Measurements from ENCODE around the gene PCYT2. TPM values are rescaled to one million over a fixed set of nuclear protein-coding genes. Genes with fewer than 3 reads are reported as not detected.

The PCYT2 gene
- total RNA-seq, 4 donors from 2014 or later, result 27.4 to 38.7 (median 33.3) TPM

DNA sequence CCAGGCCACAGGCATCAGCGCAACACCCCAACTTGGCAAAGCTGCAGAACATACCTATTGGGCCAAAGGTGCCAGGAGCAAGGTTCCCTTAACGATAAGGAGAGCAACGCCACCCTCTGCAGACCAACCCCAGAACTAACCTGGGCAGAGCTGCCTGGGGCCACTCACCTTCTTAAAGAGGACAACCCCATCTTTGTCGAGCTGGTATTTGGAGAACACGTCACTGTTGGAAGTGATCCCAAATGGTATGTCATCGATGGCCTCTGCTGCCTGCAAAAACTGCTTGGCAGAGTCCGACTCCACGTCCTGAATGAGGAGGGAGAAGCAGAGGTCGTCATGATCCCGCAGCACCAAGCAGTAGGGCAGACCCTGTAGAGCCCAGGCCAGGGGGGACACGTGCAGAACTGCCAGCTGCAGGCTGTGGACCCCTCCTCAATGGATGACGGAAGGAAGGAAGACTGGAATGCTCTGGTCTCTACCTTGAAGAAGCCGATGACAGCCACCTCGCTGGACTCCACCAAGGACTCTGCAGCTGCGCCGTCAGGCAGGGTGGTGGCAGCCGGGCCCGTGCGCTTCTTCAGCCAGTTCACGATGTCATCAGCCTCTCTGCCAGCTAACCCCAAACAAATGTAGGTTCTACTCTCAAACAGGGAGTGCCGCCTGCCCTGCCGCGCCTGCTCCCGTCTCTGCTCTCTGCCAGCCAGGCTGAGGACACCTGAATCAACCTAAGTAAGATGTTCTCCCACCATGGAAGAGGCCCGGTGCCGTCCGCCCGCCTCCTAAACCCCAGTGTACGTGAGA is 56.0 kb downstream of the PCYT2 start:
- Histone ChIP-seq H3K27me3 (no peaks in the 10 kb centered on the region), H3K9me3 (no peaks in the 10 kb centered on the region), H3K4me3 (no peak overlapping the region), H3K27ac (replicated peaks in 1 of 4) (no peak overlapping the region), H3K36me3 (peaks cover 47 to 89% (median 85%) of the 10 kb centered on the region in 4 donors), H3K4me1 (peaks cover 20 to 54% (median 37%) of the 10 kb centered on the region in 4 donors)
- no peak for DNase-seq (ENCODE audit: extremely low spot score)
- 77% methylated on average over 19 of the region's 29 CpGs for WGBS
- TF ChIP-seq POLR2AphosphoS5 (IDR thresholded peaks at IDR 0.05) (no peak), POLR2A (IDR thresholded peaks at IDR 0.05; ENCODE audit: low read depth) (no peak), EP300 (IDR thresholded peaks at IDR 0.05) (no peak), CTCF (IDR thresholded peaks at IDR 0.05) (no peak)
- intact Hi-C loops (cut with DNase I), result loop anchor here (5.0 kb wide), 1 partner anchor 42 kb away; no protein-coding TSS in a partner anchor

DNA sequence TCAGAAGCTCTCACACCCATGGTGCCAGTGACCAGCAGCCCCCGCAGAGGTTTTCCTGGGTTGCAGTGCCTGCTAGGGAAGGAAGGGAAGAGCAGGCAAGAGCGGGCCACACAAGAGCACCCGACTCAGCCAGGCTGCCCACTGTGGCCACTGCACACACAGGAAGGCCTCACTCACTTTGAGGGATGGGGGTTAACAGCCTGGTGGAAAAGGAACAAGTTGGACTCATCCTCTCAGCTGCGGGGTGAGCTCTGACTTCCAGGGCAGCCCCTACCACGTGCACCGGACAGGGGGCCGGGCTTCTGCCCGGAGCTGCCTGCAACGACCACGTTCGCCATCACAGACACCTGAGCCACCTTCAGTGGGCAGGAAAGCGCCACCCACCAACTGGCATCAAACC is 59.0 kb downstream of the PCYT2 start:
- 88% methylated on average over 10 of the region's 12 CpGs for WGBS
- intact Hi-C loops (cut with DNase I), result loop anchor here (5.0 kb wide), 1 partner anchor 45 kb away; no protein-coding TSS in a partner anchor

GRCh38 chr17:81851423-81851822 is 59.8 kb downstream of the PCYT2 start:
- WGBS, result 92% methylated on average over 14 of the region's 16 CpGs
- TF ChIP-seq CTCF (IDR thresholded peaks at IDR 0.05) (no peak), EP300 (IDR thresholded peaks at IDR 0.05) (no peak), POLR2AphosphoS5 (IDR thresholded peaks at IDR 0.05) (no peak), POLR2A (IDR thresholded peaks at IDR 0.05; ENCODE audit: low read depth) (no peak)
- H3K27ac ChIP-seq (replicated peaks in 1 of 4), result no peak overlapping the region
- intact Hi-C loops (cut with DNase I), result loop anchor here (5.0 kb wide), 1 partner anchor 46 kb away; no protein-coding TSS in a partner anchor
- H3K36me3 ChIP-seq, result peaks cover 55 to 98% (median 94%) of the 10 kb centered on the region in 4 donors
- H3K9me3 ChIP-seq, result no peaks in the 10 kb centered on the region
- H3K27me3 ChIP-seq, result no peaks in the 10 kb centered on the region
- H3K4me1 ChIP-seq, result peaks cover 0 to 20% (median 7%) of the 10 kb centered on the region in 4 donors
- no peak for DNase-seq (ENCODE audit: extremely low spot score)
- H3K4me3 ChIP-seq, result no peak overlapping the region

More for the DNA sequence above, 59.0 kb downstream of the PCYT2 start:
- TF ChIP-seq POLR2AphosphoS5 (IDR thresholded peaks at IDR 0.05) (no peak), POLR2A (IDR thresholded peaks at IDR 0.05; ENCODE audit: low read depth) (no peak), EP300 (IDR thresholded peaks at IDR 0.05) (no peak), CTCF (IDR thresholded peaks at IDR 0.05) (no peak)
- H3K9me3 ChIP-seq, result no peaks in the 10 kb centered on the region
- no peak for DNase-seq (ENCODE audit: extremely low spot score)
- H3K27me3 ChIP-seq, result no peaks in the 10 kb centered on the region
- no peak overlapping the region for H3K4me3 ChIP-seq
- H3K27ac ChIP-seq (replicated peaks in 1 of 4), result no peak overlapping the region
- peaks cover 46 to 98% (median 94%) of the 10 kb centered on the region in 4 donors for H3K36me3 ChIP-seq
- H3K4me1 ChIP-seq, result peaks cover 0 to 25% (median 10%) of the 10 kb centered on the region in 4 donors

Other genes starting within 250 kb of the PCYT2 start
- 10 to 100 TPM; 24.5 to 40.5 (median 31.1) TPM for gene OXLD1, start 244.8 kb downstream of the PCYT2 start, total RNA-seq
- gene CCDC137, start 244.7 kb downstream of the PCYT2 start, total RNA-seq, result 10 to 100 TPM in 3 of 4 donors, 1 to 10 TPM in 1; 8.9 to 14.1 (median 12.6) TPM
- 10 to 100 TPM; 23.7 to 38.3 (median 27.3) TPM for gene ARL16, start 227.6 kb downstream of the PCYT2 start, total RNA-seq
- gene HGS, start 227.4 kb downstream of the PCYT2 start, total RNA-seq, result 10 to 100 TPM; 47.8 to 99.1 (median 65.5) TPM
- gene MRPL12, start 208.0 kb downstream of the PCYT2 start, total RNA-seq, result 10 to 100 TPM; 24.5 to 47.9 (median 39.2) TPM
- gene SLC25A10, start 199.1 kb downstream of the PCYT2 start, total RNA-seq, result 1 to 10 TPM; 2.1 to 5.5 (median 4.8) TPM
- gene GCGR, start 107.2 kb downstream of the PCYT2 start, total RNA-seq, result under 1 TPM in 2 of 4 donors, not detected in 2; 0.17 to 0.40 TPM
- 100 to 1,000 TPM in 3 of 4 donors, 10 to 100 TPM in 1; 83.5 to 146 (median 114) TPM for gene MCRIP1, start 78.1 kb downstream of the PCYT2 start, total RNA-seq
- not detected for gene PPP1R27, start 76.3 kb downstream of the PCYT2 start, total RNA-seq
- 100 to 1,000 TPM; 269 to 334 (median 313) TPM for gene P4HB, start 50.9 kb downstream of the PCYT2 start, total RNA-seq
- 100 to 1,000 TPM; 115 to 229 (median 202) TPM for gene ARHGDIA, start 40.1 kb downstream of the PCYT2 start, total RNA-seq
- 10 to 100 TPM; 44.0 to 67.7 (median 56.5) TPM for gene ALYREF, start 19.8 kb downstream of the PCYT2 start, total RNA-seq
- gene ANAPC11, start 19.7 kb downstream of the PCYT2 start, total RNA-seq, result 100 to 1,000 TPM; 131 to 139 (median 135) TPM
- 1 to 10 TPM in 1 of 4 donors, under 1 TPM in 1, not detected in 2; 0.78 to 1.8 TPM for gene NPB, start 9.2 kb downstream of the PCYT2 start, total RNA-seq
- 10 to 100 TPM; 13.9 to 27.0 (median 19.9) TPM for gene SIRT7, start 6.8 kb upstream of the PCYT2 start, total RNA-seq
- gene MAFG, start 16.3 kb upstream of the PCYT2 start, total RNA-seq, result 10 to 100 TPM; 23.7 to 41.7 (median 33.6) TPM
- gene PYCR1, start 25.9 kb upstream of the PCYT2 start, total RNA-seq, result 1 to 10 TPM; 2.1 to 6.5 (median 4.6) TPM
- not detected for gene MYADML2, start 35.8 kb upstream of the PCYT2 start, total RNA-seq
- gene NOTUM, start 49.8 kb upstream of the PCYT2 start, total RNA-seq, result under 1 TPM in 1 of 4 donors, not detected in 3; 0.83 TPM
- gene ASPSCR1, start 66.2 kb upstream of the PCYT2 start, total RNA-seq, result 10 to 100 TPM; 15.9 to 18.4 (median 17.3) TPM
- gene CENPX, start 111.5 kb upstream of the PCYT2 start, total RNA-seq, result 100 to 1,000 TPM in 2 of 4 donors, 10 to 100 TPM in 2; 62.5 to 109 (median 95.5) TPM
- 10 to 100 TPM in 2 of 4 donors, 1 to 10 TPM in 2; 6.6 to 15.8 (median 11.5) TPM for gene LRRC45, start 111.9 kb upstream of the PCYT2 start, total RNA-seq
- 1 to 10 TPM; 1.8 to 2.5 (median 2.2) TPM for gene RAC3, start 120.3 kb upstream of the PCYT2 start, total RNA-seq
- gene DCXR, start 126.3 kb upstream of the PCYT2 start, total RNA-seq, result 100 to 1,000 TPM in 2 of 4 donors, 10 to 100 TPM in 2; 78.6 to 135 (median 102) TPM
- gene RFNG, start 140.4 kb upstream of the PCYT2 start, total RNA-seq, result 10 to 100 TPM; 32.4 to 54.8 (median 42.5) TPM
- 100 to 1,000 TPM in 2 of 4 donors, 10 to 100 TPM in 2; 64.4 to 108 (median 85.4) TPM for gene GPS1, start 140.5 kb upstream of the PCYT2 start, total RNA-seq
- gene DUS1L, start 154.4 kb upstream of the PCYT2 start, total RNA-seq, result 10 to 100 TPM; 42.2 to 77.1 (median 52.6) TPM
- 10 to 100 TPM; 30.3 to 63.6 (median 44.8) TPM for gene FASN, start 186.8 kb upstream of the PCYT2 start, total RNA-seq

Data from esophagus muscularis mucosa (tissue), 4 donors.